Activated CD4-positive, alpha-beta T cell treated with anti-CD3 and anti-CD28 coated beads for 36 hours (primary cell): ENCODE data around the gene CRNKL1. TPM values are rescaled to one million over a fixed set of nuclear protein-coding genes. Genes with fewer than 3 reads are reported as not detected.

Experiments
- ATAC-seq: fragments of 200-7000 bp; cut with Tn5 transposase; one replicate; pipeline ENCODE4 v1.10.0; 2021; ENCODE audit warnings: mild to moderate bottlenecking, moderate library complexity
- CTCF ChIA-PET: fragments of 350-600 bp; sonication (Branson Sonifier 250); formaldehyde crosslinking; loops from one replicate; lab custom pipeline; 2021; ENCODE audit warnings: antibody characterized with exemption; lab: Charles Lee
- POLR2A ChIA-PET: fragments of 350-600 bp; sonication (Branson Sonifier 250); formaldehyde crosslinking; loops from one replicate; lab custom pipeline; 2021; ENCODE audit warnings: antibody characterized with exemption, inconsistent platforms; lab: Charles Lee
- DNase-seq: peaks from one replicate; pipeline ENCODE4 v3.0.0-alpha.2; 2020
- H3K27ac Mint-ChIP-seq: one replicate; pipeline ENCODE4 v1.8.0; 2021; ENCODE audit warnings: mixed read lengths
- H3K27me3 Mint-ChIP-seq: one replicate; pipeline ENCODE4 v1.8.0; 2021; ENCODE audit warnings: mixed read lengths
- H3K36me3 Mint-ChIP-seq: one replicate; pipeline ENCODE4 v1.8.0; 2021; ENCODE audit warnings: low read depth, mixed read lengths
- H3K4me1 Mint-ChIP-seq: one replicate; pipeline ENCODE4 v1.8.0; 2021; ENCODE audit warnings: mixed read lengths
- H3K4me3 Mint-ChIP-seq: one replicate; pipeline ENCODE4 v1.8.0; 2021; ENCODE audit warnings: mild to moderate bottlenecking, moderate library complexity, mixed read lengths
- H3K9me3 Mint-ChIP-seq: one replicate; pipeline ENCODE4 v1.8.0; 2021; ENCODE audit warnings: low read depth, mixed read lengths
- intact Hi-C, 2 experiments: fragments of 100-400 bp; cut with DNase I in 1 of 2; cut with micrococcal nuclease in 1 of 2; formaldehyde crosslinking; loops; one replicate each; pipeline versions ENCODE4 v1.14.2 to v1.15.1; 2022 to 2024; cut with DNase I, micrococcal nuclease
- total RNA-seq, 2 experiments: library from RNA; stranded (reverse); gene quantifications; one replicate each; pipeline ENCODE4 v1.2.3, GENCODE V29; 2021

Gene CRNKL1
- total RNA-seq, 2 experiments from 2014 or later = 19.9 to 22.2 TPM

GRCh38 chr20:19993958-19994669, 58.2 kb downstream of the CRNKL1 start:
- POLR2A ChIA-PET = no interaction called here
- CTCF ChIA-PET = interaction anchor here (0.5 to 2.0 kb wide), 11 partner anchors 9 to 299 kb away, joined by 3 to 6 read pairs (median 3); no protein-coding TSS in a partner anchor

GRCh38 chr20:19992996-19993908, 59.0 kb downstream of the CRNKL1 start:
- intact Hi-C loops = no loop called here
- H3K4me1 Mint-ChIP-seq = no peaks in the 10 kb centered on the region
- H3K36me3 Mint-ChIP-seq = no peaks in the 10 kb centered on the region
- CTCF ChIA-PET = interaction anchor here (0.6 to 2.0 kb wide), 10 partner anchors 10 to 298 kb away, joined by 3 to 6 read pairs (median 4); no protein-coding TSS in a partner anchor
- no peak for DNase-seq
- no peak overlapping the region for H3K4me3 Mint-ChIP-seq
- no peak for ATAC-seq
- POLR2A ChIA-PET = no interaction called here
- H3K27ac Mint-ChIP-seq = no peak overlapping the region
- H3K27me3 Mint-ChIP-seq = peaks cover 4% of the 10 kb centered on the region
- no peaks in the 10 kb centered on the region for H3K9me3 Mint-ChIP-seq

More at GRCh38 chr20:19993958-19994669, 58.2 kb downstream of the CRNKL1 start:
- peaks cover under 1% of the 10 kb centered on the region for H3K27me3 Mint-ChIP-seq
- no peaks in the 10 kb centered on the region for H3K4me1 Mint-ChIP-seq
- ATAC-seq (no peak), DNase-seq (no peak)
- intact Hi-C loops = loop anchor here in 1 of 2 experiments (2.0 kb wide), 1 partner anchor 301 kb away; no protein-coding TSS in a partner anchor
- H3K4me3 Mint-ChIP-seq = no peak overlapping the region
- no peaks in the 10 kb centered on the region for H3K9me3 Mint-ChIP-seq
- no peak overlapping the region for H3K27ac Mint-ChIP-seq
- no peaks in the 10 kb centered on the region for H3K36me3 Mint-ChIP-seq

GRCh38 chr20:19991854-19992253, 60.4 kb downstream of the CRNKL1 start:
- ChIA-PET POLR2A (no interaction called here), CTCF (no interaction called here)
- Mint-ChIP-seq H3K36me3 (no peaks in the 10 kb centered on the region), H3K4me1 (no peaks in the 10 kb centered on the region), H3K4me3 (no peak overlapping the region), H3K27ac (no peak overlapping the region), H3K27me3 (peaks cover 7% of the 10 kb centered on the region), H3K9me3 (no peaks in the 10 kb centered on the region)
- ATAC-seq (no peak), DNase-seq (no peak)
- intact Hi-C loops = no loop called here

GRCh38 chr20:19991308-19991707, 61.0 kb downstream of the CRNKL1 start:
- ChIA-PET POLR2A (no interaction called here), CTCF (no interaction called here)
- Mint-ChIP-seq H3K4me3 (no peak overlapping the region), H3K27ac (no peak overlapping the region), H3K4me1 (no peaks in the 10 kb centered on the region), H3K9me3 (no peaks in the 10 kb centered on the region), H3K27me3 (peaks cover 11% of the 10 kb centered on the region), H3K36me3 (no peaks in the 10 kb centered on the region)
- ATAC-seq (no peak), DNase-seq (no peak)
- intact Hi-C loops = no loop called here

DNA sequence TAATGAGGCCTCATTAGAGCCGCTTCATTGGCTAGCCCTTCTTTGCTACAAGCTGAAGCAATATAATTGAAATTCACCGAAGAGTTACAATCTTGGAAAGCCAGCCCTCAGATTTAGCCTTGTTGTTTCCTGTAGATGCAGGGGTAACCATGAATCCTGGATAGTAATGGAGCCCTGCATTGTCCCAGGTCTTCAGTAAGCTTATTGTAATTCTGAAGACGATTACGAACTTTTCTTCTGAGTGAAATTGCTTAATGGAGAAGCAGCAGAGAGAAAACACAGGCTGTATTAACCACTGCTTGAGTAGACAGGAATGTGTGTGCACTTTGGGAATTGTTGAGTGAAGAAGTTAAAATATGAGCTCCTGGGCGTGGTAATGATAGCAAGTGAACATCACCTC, 61.4 kb downstream of the CRNKL1 start:
- ATAC-seq = no peak
- intact Hi-C loops = no loop called here
- Mint-ChIP-seq H3K4me1 (no peaks in the 10 kb centered on the region), H3K27me3 (peaks cover 11% of the 10 kb centered on the region), H3K4me3 (no peak overlapping the region), H3K36me3 (no peaks in the 10 kb centered on the region), H3K27ac (no peak overlapping the region), H3K9me3 (no peaks in the 10 kb centered on the region)
- CTCF ChIA-PET = interaction anchor here (0.7 to 1.1 kb wide), 2 partner anchors 10 to 207 kb away, joined by 3 read pairs; no protein-coding TSS in a partner anchor
- no peak for DNase-seq
- POLR2A ChIA-PET = no interaction called here

DNA sequence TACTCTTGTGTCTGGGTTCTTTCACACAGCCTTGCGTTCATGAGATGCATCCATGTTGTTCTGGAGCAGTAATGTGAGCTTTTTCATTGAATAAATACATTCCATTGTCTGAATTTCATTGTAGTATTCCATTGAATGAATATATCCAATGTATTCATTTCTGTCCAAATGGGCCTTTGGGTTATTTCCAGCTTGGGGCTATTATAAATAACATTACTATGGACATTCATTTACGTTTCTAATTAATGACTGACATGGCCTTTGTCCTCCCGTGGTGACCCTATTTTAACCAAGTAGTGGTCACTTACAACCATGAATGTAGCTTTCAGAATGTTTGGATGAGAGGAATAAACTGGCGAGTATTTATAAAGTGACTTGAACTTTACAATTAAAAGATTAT, 65.2 kb downstream of the CRNKL1 start:
- peaks cover 11% of the 10 kb centered on the region for H3K27me3 Mint-ChIP-seq
- no peak for ATAC-seq
- no peak for DNase-seq
- H3K36me3 Mint-ChIP-seq = no peaks in the 10 kb centered on the region
- H3K27ac Mint-ChIP-seq = no peak overlapping the region
- H3K9me3 Mint-ChIP-seq = no peaks in the 10 kb centered on the region
- ChIA-PET POLR2A (no interaction called here), CTCF (no interaction called here)
- H3K4me1 Mint-ChIP-seq = no peaks in the 10 kb centered on the region
- H3K4me3 Mint-ChIP-seq = no peak overlapping the region
- intact Hi-C loops = no loop called here

- H3K27ac Mint-ChIP-seq = no peak overlapping the region
- ATAC-seq = no peak
- H3K4me1 Mint-ChIP-seq = no peaks in the 10 kb centered on the region
- ChIA-PET CTCF (no interaction called here), POLR2A (no interaction called here)
- no peaks in the 10 kb centered on the region for H3K9me3 Mint-ChIP-seq
- no peaks in the 10 kb centered on the region for H3K36me3 Mint-ChIP-seq
- intact Hi-C loops = no loop called here
- H3K4me3 Mint-ChIP-seq = no peak overlapping the region
- peaks cover 11% of the 10 kb centered on the region for H3K27me3 Mint-ChIP-seq
- no peak for DNase-seq
These were observed 65.8 kb downstream of the CRNKL1 start for GRCh38 chr20:19986419-19986818.

Other genes starting within 250 kb of the CRNKL1 start
- 10 to 100 TPM; 58.6 to 88.7 TPM for gene NAA20, start 35.1 kb downstream of the CRNKL1 start, total RNA-seq
- gene CFAP61, start 66 bp upstream of the CRNKL1 start, total RNA-seq = under 1 TPM; 0.39 to 0.51 TPM